ENCODE measurements around the gene NDUFA9. TPM values are rescaled to one million over a fixed set of nuclear protein-coding genes. Genes with fewer than 3 reads are reported as not detected.

The NDUFA9 gene
- 76.8 and 81.6 TPM in 2 replicates for total RNA-seq

GRCh38 chr12:4648501-4649357 is at the start of gene NDUFA9, which contains the start of gene AKAP3:
Gene NDUFA9, plus strand, starts transcription at chr12:4649114. Its CDS starts 13 bp downstream, at chr12:4649127.
Gene AKAP3, minus strand, starts transcription at chr12:4649051. Its CDS starts 10,855 bp downstream, at chr12:4638196.
- DNase-seq (ENCODE audit: low read depth, low spot score) = peak; percentile 64

- DNase-seq (ENCODE audit: low read depth, low spot score) = no peak
Measured at GRCh38 chr12:4603421-4603820, 45.5 kb upstream of the NDUFA9 start.

GRCh38 chr12:4603946-4604345 is 45.0 kb upstream of the NDUFA9 start:
- no peak for DNase-seq (ENCODE audit: low read depth, low spot score)

- peak; percentile 69 for DNase-seq (ENCODE audit: low read depth, low spot score)
Measured at GRCh38 chr12:4604684-4605193, 44.2 kb upstream of the NDUFA9 start.

GRCh38 chr12:4607056-4607455 is 41.9 kb upstream of the NDUFA9 start:
- no peak for DNase-seq (ENCODE audit: low read depth, low spot score)

GRCh38 chr12:4609071-4609470 is 39.8 kb upstream of the NDUFA9 start:
- no peak for DNase-seq (ENCODE audit: low read depth, low spot score)

GRCh38 chr12:4610481-4610880 is 38.4 kb upstream of the NDUFA9 start:
- DNase-seq (ENCODE audit: low read depth, low spot score) = no peak

- no peak for DNase-seq (ENCODE audit: low read depth, low spot score)
Measured at GRCh38 chr12:4615667-4616066, 33.2 kb upstream of the NDUFA9 start.

GRCh38 chr12:4621511-4621910 is 27.4 kb upstream of the NDUFA9 start:
- no peak for DNase-seq (ENCODE audit: low read depth, low spot score)

- no peak for DNase-seq (ENCODE audit: low read depth, low spot score)
Measured at GRCh38 chr12:4626543-4626942, 22.4 kb upstream of the NDUFA9 start.

GRCh38 chr12:4628406-4628805 is 20.5 kb upstream of the NDUFA9 start:
- no peak for DNase-seq (ENCODE audit: low read depth, low spot score)

- no peak for DNase-seq (ENCODE audit: low read depth, low spot score)
Measured at GRCh38 chr12:4630262-4630661, 18.7 kb upstream of the NDUFA9 start.

GRCh38 chr12:4643747-4644146 is 5.2 kb upstream of the NDUFA9 start:
- no peak for DNase-seq (ENCODE audit: low read depth, low spot score)

- no peak for DNase-seq (ENCODE audit: low read depth, low spot score)
Measured at GRCh38 chr12:4645023-4645422, 3.9 kb upstream of the NDUFA9 start.

- no peak for DNase-seq (ENCODE audit: low read depth, low spot score)
Measured at GRCh38 chr12:4648104-4648500, 812 bp upstream of the NDUFA9 start.

GRCh38 chr12:4649358-4649661 is 396 bp downstream of the NDUFA9 start:
- DNase-seq (ENCODE audit: low read depth, low spot score) = no peak

- DNase-seq (ENCODE audit: low read depth, low spot score) = no peak
Measured at GRCh38 chr12:4653257-4653656, 4.3 kb downstream of the NDUFA9 start.

GRCh38 chr12:4653691-4654090 is 4.8 kb downstream of the NDUFA9 start:
- DNase-seq (ENCODE audit: low read depth, low spot score) = no peak

- DNase-seq (ENCODE audit: low read depth, low spot score) = no peak
Measured at GRCh38 chr12:4663971-4664505, 15.1 kb downstream of the NDUFA9 start.

GRCh38 chr12:4665236-4665635 is 16.3 kb downstream of the NDUFA9 start:
- DNase-seq (ENCODE audit: low read depth, low spot score) = no peak

- no peak for DNase-seq (ENCODE audit: low read depth, low spot score)
Measured at GRCh38 chr12:4679711-4680110, 30.8 kb downstream of the NDUFA9 start.

- DNase-seq (ENCODE audit: low read depth, low spot score) = no peak
Measured at GRCh38 chr12:4681732-4682131, 32.8 kb downstream of the NDUFA9 start.

GRCh38 chr12:4685317-4685716 is 36.4 kb downstream of the NDUFA9 start:
- no peak for DNase-seq (ENCODE audit: low read depth, low spot score)

Data from pulmonary artery endothelial cell (primary cell).